Iris pigment epithelial cell (primary cell): ENCODE measurements around the gene CREM.
"Not testable (repeated sequence)": the region's sequence is repeated elsewhere in the genome, so short reads cannot be mapped to it uniquely, and the experiment has no call there.

Experiments
- DNase-seq: peaks from one replicate; pipeline ENCODE4 v3.0.0-alpha.2; 2011; ENCODE audit warnings: low read depth

The CREM gene

DNA sequence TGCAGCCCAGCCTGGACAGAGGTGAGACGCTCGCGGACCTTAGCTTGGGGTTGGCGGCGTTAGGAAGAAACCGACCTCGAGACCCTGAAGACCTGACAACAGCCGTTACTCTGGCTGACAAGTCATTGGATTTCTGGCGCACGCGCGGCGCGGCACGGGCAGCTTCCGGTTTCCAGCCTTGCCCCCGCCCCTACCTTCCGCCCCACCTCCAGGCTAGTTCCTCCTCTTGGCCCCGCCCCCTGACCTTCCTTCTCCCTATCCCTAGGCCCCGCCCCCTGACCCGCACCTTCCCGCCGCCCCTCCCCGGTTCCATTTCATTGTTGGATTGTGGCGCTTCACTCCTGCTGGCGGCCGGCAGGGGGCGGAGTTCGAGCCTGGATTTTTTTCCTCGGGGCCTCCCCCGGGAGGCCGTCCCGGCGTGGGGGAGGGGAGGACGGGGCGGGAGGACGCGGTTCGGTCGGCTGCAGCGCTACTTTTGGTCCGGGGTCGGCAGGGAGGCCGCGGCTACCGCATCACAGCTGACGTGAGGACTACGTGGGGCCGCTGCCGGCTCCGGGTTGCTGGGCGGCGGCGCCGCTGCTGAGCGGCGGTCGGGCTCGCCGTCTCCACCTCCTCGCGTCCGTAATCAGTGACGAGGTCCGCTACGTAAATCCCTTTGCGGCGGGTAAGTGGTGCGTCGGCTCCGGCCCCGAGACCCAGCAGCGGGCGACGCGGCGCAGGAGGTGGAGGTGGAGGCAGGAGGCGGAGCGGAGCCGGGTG is at the start of gene CREM:
Gene CREM (plus strand): TSS at position 317 of the 759 bp plus-strand sequence. CDS start 10,990 bp downstream, outside the sequence.
- DNase-seq = peak; percentile 96

DNA sequence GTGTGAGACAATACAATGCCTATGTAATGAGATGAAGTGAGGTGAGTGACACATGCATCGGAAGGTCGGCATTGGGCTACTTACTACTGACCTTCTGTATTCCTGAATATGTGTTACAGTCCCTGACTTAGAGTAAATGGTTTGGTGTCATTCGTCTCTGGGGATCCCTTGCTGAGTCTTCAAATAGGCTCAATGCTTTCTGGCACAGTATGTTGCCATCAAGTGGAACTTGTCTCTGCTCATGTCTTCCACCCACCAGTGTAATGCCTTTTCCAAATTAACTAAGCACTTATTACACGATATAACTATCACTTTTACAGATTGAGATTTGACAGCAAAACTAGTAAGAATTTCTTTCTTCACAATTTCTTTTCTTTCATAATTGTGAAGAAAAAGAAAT is 47.4 kb upstream of the CREM start:
- DNase-seq = no peak

DNA sequence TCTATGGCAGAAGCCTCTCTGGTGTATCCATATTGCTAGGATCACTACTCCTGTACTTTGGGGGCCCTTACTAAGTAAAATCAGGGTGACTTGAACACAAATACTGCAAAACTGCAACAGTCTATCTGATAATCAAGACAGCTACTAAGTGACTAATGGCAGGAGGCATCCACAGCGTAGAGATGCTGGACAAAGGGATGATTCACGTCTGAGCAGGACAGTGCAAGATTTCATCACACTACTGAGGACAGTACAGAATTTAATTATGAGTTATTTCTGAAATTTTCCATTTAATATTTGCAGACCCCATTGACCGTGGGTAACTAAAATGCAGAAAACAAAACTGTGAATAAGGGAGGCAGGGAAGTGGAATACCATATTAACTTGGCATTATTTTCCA is 46.9 kb upstream of the CREM start:
- DNase-seq = peak; percentile 92

DNA sequence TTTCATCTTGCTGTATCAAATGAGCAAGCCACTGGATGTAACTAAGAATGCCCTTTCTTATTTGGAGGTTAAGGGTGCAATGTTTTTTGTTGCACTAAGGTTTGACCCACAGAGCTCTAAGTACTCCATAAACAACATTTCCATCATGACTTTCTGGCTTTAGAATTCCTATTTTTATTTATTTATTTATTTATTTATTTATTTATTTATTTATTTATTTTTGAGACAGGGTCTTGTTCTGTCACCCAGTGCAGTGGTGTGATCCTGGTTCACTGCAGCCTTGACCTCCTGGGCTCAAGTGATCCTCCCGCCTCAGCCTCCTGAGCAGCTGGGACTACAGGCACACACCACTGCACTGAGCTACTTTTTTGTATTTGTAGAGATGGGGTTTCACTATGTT is 46.4 kb upstream of the CREM start:
- not testable (repeated sequence) for DNase-seq

DNA sequence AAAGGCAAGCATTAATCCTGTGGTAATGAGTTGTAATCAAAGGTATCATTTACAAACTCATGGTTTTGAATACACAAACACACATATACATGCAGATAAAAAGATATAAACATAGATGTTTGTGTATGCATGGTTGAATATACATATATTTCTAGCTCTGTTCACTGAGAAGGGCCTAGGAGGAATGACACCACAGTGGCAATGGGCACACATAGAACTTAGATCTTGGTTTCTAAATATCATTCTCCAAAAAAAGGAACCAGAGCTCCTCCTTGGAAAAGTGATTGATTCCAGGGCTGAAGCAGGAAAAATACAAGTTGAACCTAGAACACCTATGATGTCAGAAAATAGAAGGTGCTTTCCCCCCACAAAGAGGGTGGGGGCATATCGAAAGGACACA is 43.4 kb upstream of the CREM start:
- DNase-seq = no peak

DNA sequence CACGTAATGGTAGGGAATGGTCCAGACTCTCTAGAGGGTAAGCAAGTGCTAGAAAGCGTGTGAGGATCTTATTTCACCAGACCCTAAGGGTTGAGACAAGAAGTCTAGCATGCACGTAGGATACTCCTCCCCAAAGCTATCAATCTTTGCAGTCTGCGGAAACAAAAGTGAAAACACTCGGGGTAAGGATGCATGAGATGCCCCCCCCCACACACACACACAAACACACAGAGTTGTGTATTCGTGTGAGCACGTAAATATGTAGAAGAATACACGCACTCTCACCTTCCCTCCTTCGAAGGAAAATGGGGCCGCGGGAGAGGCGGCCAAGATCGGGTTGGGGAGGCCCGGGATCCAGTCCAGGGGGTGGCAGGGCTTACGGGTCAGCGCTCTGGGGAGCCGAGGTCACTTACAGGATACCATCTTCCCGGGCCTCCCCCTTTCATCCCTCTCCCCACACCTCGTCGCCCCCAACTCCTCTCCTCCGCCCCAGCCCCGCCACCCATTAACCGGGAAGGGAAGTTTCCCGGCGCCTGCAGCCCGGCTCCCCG is 37.0 kb upstream of the CREM start:
- peak; percentile 49 for DNase-seq

DNA sequence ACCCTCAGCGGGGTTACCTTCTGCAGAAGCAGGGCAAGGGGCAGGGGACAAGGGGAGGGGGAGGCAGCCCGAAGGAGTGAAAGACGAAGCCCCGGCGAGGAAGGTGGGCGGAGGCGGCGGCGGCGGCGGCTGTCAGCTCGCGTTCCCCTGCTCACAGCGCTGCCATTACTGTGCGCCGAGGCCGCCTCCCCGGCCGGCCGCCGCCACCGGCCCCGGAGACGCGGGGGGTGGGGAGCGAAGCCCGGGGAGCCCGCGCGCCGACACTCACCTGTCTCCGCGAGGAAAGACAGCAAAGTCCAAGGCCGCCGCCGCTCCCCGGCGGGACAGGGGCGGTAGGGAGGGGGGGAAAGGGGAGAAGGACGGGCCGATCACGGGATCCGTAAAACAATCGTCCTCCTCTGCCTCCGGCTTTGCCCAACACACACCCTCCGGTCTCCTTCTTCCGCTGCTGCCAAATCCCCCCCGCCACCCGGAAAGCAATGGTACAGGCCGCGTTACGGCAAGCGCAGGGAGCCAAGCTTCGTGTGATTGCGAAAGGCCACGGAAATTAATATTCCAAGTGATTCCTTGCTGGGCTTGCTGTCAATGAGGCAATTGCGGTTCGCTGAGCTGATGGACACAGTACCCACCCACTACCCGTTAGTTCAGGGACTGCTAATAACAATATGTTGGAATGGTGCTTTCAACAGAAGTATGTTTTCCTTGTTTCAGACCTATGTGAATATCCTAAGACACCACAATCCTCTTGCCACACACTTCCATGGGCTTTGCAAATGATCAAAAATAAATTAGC is 36.3 kb upstream of the CREM start, which contains the start of gene CUL2:
Gene CUL2 (minus strand): TSS at position 180 of the 793 bp plus-strand sequence. CDS start 19,024 bp downstream, outside the sequence.
- DNase-seq = peak; percentile 99

DNA sequence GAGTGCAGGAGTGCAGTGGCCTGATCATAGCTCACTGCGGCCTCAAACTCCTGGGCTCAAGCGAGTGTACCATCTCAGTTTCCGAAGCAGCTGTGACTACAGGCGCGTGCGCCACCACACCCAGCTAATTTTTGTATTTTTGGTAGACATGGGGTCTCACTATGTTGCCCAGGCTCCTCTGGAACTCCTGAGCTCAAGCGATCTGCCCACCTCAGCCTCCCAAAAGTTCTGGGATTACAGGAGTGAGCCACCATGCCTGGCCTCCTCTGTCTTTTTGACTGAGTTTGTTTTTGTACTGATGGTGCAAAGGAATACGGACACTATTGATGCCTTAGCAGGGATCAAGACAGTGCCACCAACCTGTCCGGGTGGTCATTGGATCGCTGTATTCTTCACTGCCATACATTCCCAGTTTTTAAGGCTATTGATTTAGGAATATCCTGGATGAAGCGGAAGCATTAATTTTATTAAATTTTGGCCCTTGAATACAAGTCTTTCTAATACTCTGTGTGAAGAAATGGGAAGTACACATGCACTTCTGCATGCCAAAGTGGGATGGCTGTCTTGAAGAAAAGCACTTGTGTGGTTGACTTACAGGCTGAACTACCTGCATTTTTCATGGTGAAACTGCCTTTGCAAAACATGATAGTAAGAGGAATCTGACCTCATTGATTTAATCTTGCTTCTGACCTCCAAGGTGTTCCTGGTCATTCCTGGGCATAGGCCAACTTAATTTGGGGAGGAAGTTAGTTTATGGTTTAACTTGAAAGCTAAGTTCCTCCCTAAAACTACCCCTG is 34.5 kb upstream of the CREM start:
- no peak for DNase-seq

DNA sequence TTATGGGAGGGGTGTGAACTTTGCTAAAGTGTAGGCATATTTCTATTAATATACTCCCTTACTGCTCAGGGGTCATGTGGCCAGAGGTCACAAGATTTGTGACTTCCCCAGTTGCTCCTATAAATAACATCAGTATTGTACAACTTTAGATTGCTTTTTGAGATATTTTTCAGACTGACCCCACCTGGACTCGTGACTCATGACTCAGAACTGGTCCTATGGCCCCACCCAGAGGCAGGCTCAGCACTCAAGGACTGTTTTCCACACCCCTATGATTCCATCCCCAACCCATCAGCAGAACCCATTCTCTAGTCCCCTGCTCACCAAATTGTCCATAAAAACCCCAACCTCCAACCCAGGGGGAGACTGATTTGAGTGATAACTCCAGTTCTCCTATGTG is 33.8 kb upstream of the CREM start:
- DNase-seq = no peak

DNA sequence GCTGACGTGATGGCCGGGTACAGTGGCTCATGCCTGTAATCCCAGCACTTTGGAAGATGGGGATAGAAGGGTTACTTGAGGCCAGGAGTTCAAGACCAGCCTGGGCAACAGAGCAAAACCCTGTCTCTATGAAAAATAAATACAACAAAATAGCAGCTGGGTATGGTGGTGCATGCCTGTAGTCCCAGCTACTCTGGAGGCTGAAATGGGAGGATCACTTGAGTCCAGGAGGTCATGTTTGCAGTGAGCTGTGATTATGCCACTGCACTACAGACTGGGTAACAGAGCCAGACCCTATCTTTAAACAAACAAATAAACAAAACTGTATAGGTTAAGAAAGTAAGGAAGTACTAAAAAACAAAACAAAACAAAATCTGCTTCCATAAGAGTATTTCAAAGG is 30.3 kb upstream of the CREM start:
- no peak for DNase-seq

DNA sequence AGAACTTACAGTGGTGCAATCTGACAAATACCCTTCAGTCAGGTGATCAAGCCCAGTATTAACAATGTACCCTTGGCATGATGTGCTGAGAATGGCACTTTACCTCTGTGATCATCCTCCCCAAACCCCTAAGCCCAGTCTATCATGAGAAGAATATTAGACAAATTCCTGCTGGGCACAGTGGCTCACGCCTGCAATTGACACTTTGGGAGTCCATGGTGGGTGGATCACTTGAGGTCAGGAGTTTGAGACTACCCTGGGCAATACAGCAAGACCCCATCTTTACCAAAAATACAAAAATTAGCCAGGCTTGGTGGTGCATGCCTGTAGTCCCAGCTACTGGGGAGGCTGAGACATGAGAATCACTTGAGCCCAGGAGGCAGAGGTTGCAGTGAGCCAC is 29.1 kb upstream of the CREM start:
- no peak for DNase-seq

DNA sequence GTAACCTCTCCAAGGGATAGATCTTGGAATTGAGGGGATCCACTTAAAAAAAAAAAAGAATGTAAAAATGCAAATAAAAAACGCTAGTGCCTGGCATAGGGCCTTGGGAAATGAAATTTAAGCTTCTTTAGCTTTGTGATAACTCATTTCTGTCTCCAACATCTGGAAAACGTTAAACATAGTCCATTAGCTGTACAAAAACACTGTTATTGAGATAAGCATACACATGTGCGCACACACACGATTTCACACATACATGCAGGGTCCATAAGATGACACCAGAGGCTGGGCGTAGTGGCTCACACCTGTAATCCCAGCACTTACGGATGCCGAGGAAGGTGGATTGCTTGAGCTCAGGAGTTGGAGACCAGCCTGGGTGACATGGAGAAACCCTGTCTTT is 22.8 kb upstream of the CREM start:
- DNase-seq = no peak

DNA sequence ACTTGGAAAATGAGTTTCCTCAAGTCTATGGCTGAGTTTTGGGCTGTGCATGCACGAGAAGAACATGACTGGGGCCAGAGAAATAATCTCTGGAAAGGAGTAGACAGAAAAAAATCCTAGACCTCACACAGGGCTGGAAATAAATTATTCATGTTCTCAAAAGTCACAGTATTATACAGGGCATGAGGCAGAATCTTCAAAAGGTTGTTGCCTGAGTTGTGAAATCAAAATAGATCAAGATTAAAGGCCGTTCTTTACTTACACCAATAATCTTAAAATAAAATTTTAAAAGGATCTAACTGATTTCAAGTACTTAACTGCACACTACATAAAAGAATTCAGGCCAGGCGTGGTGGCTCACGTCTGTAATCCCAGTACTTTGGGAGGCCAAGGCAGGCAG is 14.1 kb upstream of the CREM start:
- no peak for DNase-seq

DNA sequence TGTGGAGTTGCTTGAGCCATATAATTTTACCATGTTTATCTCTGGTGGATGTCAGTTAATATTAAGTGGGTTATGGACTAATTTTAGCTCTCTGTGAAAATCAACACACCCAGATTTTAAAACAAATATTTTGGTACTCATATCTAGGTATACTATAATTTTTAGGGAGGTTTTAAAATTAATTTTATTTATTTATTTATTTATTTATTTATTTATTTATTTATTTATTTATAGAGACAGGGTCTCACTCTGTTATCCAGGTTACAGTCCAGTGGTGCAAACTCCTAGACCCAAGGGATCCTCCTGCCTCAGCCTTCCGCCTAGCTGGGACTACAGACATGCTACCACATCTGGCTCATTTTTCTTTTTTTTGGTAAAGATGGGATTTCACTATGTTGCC is 7.3 kb upstream of the CREM start:
- no peak for DNase-seq

DNA sequence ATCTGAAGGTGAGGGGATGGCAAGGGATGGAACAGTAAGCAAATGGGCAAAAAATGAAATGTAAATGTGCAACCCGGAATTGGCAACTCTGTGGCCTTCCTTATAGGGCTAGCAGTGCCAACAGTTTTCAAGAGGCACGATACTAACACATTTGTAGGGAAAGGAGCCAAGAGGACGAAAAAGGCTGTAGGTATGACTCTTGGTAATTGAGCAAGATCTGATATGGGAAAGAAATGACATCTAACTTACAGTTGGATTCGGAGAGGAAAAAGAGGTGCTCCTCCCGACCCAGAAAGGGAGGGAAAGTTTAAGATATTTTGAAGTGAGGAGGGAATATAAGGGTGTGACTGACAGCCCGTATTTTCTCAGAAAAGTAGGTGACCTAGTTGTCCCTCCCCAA is 2.1 kb upstream of the CREM start:
- no peak for DNase-seq

DNA sequence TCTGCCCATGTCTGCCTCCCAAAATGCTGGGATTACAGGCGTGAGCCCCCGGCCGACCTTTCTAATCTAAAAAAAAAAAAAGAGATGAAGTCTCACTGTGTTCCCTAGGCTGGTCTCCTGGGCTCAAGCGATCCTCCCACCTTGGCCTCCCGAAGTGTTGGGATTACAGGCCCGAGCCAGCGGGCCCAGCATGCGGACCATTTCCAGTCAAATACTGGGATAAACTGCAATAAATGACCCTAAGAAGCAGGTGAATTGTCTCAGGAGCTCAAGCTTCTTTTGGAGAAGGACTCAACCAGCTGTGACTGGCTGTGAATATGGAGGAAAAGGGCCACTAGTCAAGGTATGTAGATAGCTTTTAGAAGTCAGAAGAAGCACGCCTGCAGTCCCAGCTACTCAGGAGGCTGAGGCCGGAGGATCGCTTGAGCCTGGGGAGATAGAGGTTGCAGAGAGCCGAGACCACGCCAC is 550 bp upstream of the CREM start:
- DNase-seq = no peak

DNA sequence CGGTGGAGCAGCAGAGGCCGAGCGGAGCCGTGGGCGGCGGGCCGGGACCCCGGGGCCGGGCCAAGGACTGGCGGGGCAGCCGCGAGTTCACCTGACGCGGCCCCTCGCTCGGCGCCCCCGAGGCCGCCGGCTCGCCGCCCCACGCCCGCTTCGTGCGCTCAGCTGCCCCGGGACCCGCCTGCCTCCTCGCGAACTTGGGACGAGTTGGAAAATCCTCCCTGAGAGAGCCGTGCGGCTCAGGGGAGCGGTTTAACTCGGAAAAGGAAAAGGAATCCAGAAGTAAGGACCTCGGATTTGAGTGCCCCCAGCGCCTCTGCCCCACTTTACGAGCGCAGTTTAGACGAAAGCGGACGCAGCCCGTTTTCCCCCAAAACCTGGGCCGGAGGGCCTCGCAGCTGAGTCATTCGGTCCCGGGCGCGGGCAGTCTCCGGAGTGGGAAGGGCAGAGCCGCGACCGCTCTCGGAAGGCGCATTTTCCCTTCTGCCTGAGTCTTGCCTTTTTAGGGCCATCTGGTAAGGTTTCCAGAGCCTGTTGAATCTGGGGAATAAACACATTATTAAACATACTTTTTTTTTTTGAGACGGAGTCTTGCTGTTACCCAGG is 744 bp downstream of the CREM start:
- peak; percentile 68 for DNase-seq

DNA sequence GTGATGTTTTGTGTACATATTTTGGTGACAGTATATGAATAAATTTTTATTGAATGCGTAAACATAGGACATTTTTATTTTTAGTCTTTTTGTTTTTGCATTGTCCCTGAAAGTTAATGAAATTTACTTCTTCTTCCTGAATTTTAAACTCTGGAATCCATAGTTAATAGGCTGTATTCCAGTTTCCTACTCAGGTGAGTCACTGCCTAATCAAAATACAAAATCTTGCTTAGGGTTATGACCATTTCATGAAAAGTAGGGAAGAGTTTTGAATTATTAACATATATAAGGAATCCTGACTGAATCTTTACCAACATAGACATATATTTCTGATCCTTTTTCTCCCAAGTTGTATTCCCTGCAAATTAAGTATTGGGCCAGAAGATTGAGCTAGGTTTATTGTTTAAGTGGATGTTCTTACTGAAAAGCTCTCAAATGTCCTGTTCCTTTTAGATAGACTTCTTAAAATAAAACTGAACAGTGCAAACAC is 2.6 kb downstream of the CREM start:
- DNase-seq = no peak

DNA sequence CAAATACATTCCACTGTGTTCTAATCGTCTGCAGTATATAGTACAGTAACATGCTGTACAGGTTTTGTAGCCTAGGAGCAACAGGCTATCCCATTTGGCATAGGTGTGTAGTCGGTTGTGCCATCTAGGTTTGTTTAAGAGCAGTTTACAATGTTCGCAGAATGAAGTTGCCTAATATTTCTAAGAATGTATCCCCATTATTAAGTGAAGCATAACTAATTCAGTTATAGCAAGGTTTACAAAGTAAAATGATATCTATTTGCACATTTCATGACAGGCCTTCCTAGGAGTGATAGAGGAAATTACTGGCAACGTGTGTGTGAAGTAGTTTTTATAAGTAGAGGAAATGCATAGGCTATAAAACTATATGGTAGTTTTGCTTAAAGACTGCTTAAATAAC is 4.0 kb downstream of the CREM start:
- no peak for DNase-seq

DNA sequence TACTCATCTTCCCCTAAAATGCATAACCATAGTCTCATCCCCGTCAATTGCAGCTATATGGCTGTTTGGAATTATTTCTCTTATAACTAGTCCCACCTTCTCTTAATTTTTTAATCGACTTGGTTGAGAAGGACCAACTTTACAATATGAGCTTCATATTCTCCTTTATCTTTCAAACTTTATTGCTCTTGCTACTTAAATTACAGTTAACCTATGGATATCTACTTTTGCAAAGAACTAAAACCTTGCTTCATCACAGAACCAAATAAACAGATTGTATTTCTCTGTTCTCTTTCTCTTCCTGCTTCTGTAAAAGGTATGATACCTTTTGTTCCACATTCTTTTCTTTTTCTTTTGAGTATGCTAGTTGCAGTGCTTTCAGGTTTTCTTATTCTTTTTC is 6.1 kb downstream of the CREM start:
- no peak for DNase-seq

DNA sequence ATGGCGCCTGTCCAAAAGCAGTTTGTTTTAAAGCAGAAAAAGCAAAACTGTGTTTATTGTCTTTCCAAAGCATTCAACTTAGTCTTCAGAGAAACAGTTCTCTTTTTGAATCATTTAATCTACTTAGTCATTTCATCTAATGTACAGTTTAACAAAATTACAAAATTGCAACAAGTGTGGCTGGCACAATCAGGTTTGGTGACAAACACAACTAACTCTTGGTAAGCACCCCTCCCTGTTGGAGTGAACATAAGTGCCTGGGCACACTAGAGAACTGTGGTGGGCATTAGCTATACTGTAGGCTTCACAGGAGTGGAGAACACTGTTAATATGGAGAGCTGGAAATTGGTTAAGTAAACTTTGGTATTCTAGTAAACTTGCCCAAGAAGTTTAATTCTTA is 6.9 kb downstream of the CREM start:
- DNase-seq = no peak

DNA sequence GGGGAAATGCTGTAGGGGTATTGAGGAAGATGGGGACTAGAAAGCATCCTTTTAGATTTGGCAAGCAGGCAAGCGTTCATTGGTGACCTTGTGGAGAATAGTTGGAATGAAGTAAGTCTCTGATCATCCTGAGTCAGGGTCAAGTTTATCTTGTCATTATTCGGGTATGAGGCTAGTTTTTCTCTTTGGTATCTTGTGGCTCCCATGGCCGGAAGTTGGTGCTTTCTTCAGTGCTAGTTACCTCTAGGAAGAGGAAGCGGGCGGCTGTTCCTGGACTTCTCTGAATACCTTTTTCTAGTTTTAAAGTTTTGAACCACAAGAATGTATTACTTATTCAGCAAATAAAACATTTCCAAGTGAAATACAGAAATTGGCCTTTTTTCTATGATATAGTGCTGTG is 9.2 kb downstream of the CREM start:
- peak; percentile 30 for DNase-seq
